Umbilical cord (tissue), 2 donors: ENCODE results near the gene MRFAP1L1. TPM values are rescaled to one million over a fixed set of nuclear protein-coding genes. Genes with fewer than 3 reads are reported as not detected.
"Not testable (repeated sequence)": the region's sequence is repeated elsewhere in the genome, so short reads cannot be mapped to it uniquely, and the experiment has no call there.

ENCODE experiments used
- DNase-seq: peaks from one replicate; pipeline ENCODE4 v3.0.0-alpha.2; 2015; ENCODE audit warnings: low spot score
- total RNA-seq: library from RNA; depleted of rRNA; stranded (reverse); fragments of >200 nt; gene quantifications from one replicate; pipeline ENCODE4 v1.2.3, GENCODE V29; 2014; ENCODE audit warnings: low replicate concordance; ENCODE audit not compliant: insufficient read depth

Gene MRFAP1L1
- total RNA-seq, 1 donor from 2014 or later: 38.0 TPM

GRCh38 chr4:6689506-6689960 is 20.1 kb downstream of the MRFAP1L1 start:
- DNase-seq: no peak

- DNase-seq: peak; percentile 92
Observed at GRCh38 chr4:6688879-6689505, 20.7 kb downstream of the MRFAP1L1 start.

- no peak for DNase-seq
Observed at GRCh38 chr4:6687947-6688878, 21.5 kb downstream of the MRFAP1L1 start.

GRCh38 chr4:6686104-6686787 is 23.4 kb downstream of the MRFAP1L1 start:
- no peak for DNase-seq

GRCh38 chr4:6684656-6685055 is 25.0 kb downstream of the MRFAP1L1 start:
- no peak for DNase-seq

GRCh38 chr4:6682862-6683590 is 26.6 kb downstream of the MRFAP1L1 start:
- DNase-seq: no peak

- no peak for DNase-seq
Observed at GRCh38 chr4:6681191-6681590, 28.5 kb downstream of the MRFAP1L1 start.

GRCh38 chr4:6680372-6681034 is 29.2 kb downstream of the MRFAP1L1 start:
- DNase-seq: no peak

- no peak for DNase-seq
Observed at GRCh38 chr4:6676722-6677558, 32.7 kb downstream of the MRFAP1L1 start.

- peak; percentile 36 for DNase-seq
Observed at GRCh38 chr4:6674500-6675149, 35.0 kb downstream of the MRFAP1L1 start.

GRCh38 chr4:6673660-6674499 is 35.8 kb downstream of the MRFAP1L1 start:
- DNase-seq: peak; percentile 96

- not testable (repeated sequence) for DNase-seq
Observed at GRCh38 chr4:6673191-6673659, 36.4 kb downstream of the MRFAP1L1 start.

GRCh38 chr4:6672541-6673190 is 37.0 kb downstream of the MRFAP1L1 start:
- DNase-seq: not testable (repeated sequence)

GRCh38 chr4:6672131-6672530 is 37.5 kb downstream of the MRFAP1L1 start:
- no peak for DNase-seq

- no peak for DNase-seq
Observed at GRCh38 chr4:6671648-6672047, 38.0 kb downstream of the MRFAP1L1 start.

- no peak for DNase-seq
Observed at GRCh38 chr4:6668391-6668790, 41.3 kb downstream of the MRFAP1L1 start.

GRCh38 chr4:6665320-6665654 is 44.4 kb downstream of the MRFAP1L1 start:
- no peak for DNase-seq
